Stimulated activated CD4-positive, alpha-beta T cell treated with anti-CD3 and anti-CD28 coated beads, Interleukin-1b, Interleukin-23, amount 100 ng/mL, for 48 hours (primary cell): ENCODE measurements around the gene HDHD2.
"Not testable (repeated sequence)": the region's sequence is repeated elsewhere in the genome, so short reads cannot be mapped to it uniquely, and the experiment has no call there.

Source experiments
- DNase-seq: peaks from one replicate; pipeline ENCODE4 v3.0.0-alpha.2; 2020

Gene HDHD2, protein sequence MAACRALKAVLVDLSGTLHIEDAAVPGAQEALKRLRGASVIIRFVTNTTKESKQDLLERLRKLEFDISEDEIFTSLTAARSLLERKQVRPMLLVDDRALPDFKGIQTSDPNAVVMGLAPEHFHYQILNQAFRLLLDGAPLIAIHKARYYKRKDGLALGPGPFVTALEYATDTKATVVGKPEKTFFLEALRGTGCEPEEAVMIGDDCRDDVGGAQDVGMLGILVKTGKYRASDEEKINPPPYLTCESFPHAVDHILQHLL

GRCh38 chr18:47150029-47150823, at the start of gene HDHD2:
HDHD2 (minus strand) TSS chr18:47150500; CDS start chr18:47136439, 14,061 bp downstream.
- peak; percentile 77 for DNase-seq

GRCh38 chr18:47195961-47196360, 45.7 kb upstream of the HDHD2 start:
- DNase-seq: not testable (repeated sequence)

DNA sequence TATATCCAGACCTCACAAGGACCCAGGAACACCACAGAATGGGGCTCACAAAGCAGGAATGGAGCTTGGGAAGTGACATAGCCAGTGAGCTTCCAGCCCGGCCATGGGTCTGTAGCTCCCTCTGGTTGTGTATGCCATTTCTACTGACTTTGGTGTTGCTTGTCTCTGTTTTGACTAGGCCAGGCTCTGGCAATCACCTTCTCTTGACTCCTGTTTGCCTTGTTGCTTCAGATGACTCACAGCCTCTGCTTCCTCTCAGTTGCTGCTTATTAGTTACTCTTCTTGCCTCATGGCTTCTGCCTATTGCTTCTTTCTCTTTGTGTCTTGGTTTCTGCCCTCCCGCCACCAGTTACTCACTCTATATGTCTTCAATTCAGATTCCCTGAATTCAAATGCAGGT, 41.7 kb upstream of the HDHD2 start:
- DNase-seq: peak; percentile 6

DNA sequence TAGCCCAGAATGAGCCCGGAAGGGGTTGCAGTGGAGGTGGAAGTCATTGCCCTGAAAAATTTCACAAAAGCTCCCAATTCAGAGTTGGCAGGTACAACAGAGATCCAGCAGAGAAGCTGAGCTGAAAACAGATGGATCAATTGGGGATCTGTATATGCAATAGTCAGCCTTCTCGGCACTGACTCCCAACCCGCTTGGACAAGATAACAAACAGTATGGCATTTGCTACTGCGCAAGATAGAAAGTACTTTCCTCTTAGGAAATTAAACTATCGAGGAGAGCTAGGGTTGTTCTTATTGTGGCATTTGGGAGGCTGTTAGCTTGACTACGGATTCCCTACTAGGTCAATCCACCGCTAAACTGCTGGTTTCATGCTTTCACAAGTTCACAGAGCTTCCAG, 37.4 kb upstream of the HDHD2 start:
- DNase-seq: no peak

DNA sequence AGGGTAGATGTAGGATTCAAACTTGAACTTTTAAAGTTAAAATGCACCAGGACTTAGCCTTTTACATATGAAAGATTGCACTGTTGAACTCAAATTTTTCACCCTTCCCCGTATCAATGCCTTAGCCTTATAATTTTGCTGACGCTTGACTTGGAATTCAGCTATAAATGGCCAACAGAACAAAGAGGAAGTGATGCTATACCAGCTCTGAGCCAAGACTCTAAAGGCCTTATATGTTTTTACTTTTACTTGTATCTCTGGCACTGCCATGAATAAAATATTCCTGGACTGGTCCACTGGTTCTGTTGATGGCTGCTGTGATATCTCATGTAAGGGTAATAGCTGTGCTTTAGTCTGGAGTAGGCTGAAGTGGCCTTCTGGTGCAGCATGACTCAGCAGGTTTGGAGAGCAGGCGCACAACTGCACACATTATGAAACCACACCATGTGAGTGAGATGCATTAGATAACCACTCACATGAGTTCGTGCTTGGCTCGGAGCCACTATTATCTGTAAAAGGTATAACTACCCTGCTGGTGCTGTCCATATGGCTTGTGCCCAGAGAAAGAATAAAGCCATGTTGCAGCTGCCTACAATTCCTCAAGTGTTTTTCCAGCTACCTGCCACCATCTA, 34.2 kb upstream of the HDHD2 start:
- peak; percentile 5 for DNase-seq

DNA sequence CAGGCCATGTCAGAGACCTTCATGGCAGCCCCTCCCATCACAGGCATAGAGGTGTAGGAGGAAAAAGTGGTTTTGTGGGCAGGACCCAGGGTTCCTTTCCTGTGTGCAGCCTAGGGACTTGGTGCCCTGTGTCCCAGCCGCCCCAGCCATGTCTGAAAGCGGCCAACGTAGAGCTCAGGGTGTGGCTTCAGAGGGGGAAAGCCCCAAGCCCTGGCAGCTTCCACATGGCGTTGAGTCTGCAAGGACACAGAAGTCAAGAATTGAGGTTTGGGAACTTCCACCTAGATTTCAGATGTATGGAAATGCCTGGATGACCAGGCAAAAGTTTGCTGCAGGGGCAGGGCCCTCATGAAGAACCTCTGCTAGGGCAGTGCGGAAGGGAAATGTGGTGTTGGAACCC, 31.9 kb upstream of the HDHD2 start:
- DNase-seq: not testable (repeated sequence)

- DNase-seq: no peak
These were observed 30.5 kb upstream of the HDHD2 start for GRCh38 chr18:47180765-47181164.

GRCh38 chr18:47179520-47179919, 29.2 kb upstream of the HDHD2 start:
- no peak for DNase-seq

GRCh38 chr18:47175898-47176575, 25.7 kb upstream of the HDHD2 start, which contains the start of gene IER3IP1:
IER3IP1 (minus strand) TSS chr18:47176364; CDS start chr18:47176277, 87 bp downstream.
- DNase-seq: peak; percentile 88

DNA sequence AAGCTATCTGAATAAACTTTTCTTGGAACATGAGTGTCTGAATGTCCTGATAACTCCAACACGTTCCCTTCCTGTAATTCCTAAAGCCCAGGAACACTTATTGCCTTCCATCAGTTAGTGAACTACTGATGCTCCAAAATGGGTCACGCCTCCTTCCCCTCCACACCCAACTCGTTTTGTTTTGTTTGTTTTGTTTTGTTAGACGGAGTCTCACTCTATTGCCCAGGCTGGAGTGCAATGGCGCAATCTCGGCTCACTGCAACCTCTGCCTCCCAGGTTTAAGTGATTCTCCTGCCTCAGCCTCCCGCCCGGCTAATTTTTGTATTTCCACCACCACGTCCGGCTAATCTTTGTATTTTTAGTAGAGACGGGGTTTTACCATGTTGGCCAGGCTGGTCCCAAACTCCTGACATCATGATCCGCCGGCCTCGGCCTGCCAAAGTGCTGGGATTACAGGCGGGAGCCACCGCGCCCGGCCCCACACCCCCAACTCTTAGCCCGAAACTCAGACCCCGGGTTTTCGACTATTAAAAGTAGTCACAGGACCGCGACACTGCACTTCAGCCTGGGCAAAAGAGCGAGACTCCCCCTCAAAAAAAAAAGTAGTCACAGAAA, 25.1 kb upstream of the HDHD2 start:
- DNase-seq: no peak

DNA sequence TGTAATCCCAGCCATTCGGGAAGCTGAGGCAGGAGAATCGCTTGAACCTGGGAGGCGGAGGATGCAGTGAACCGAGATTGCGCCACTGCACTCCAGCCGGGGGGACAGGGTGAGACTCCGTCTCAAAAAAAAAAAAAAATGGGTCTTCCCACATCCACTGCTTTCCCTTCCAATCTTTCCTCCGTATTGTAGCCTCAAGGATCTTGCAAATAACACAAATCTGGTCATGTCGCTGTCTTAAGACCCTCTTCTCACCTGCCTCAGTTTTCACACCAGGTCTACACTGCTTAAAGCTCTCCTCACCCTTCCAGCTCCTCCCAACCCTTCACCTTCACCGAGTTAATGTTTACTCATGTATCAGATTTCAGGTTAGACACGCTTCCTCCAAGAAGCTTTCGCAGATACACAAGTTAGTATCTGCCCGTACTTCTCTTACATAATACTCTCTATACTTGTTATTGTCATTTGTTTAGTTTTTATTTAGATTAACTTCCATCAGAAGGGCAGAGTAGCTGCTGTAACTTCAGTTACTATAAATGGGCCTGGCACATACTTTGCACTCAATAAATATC, 24.3 kb upstream of the HDHD2 start:
- no peak for DNase-seq

- no peak for DNase-seq
These were observed 22.2 kb upstream of the HDHD2 start for GRCh38 chr18:47172476-47172875.

- DNase-seq: no peak
These were observed 18.6 kb upstream of the HDHD2 start for GRCh38 chr18:47168913-47169312.

DNA sequence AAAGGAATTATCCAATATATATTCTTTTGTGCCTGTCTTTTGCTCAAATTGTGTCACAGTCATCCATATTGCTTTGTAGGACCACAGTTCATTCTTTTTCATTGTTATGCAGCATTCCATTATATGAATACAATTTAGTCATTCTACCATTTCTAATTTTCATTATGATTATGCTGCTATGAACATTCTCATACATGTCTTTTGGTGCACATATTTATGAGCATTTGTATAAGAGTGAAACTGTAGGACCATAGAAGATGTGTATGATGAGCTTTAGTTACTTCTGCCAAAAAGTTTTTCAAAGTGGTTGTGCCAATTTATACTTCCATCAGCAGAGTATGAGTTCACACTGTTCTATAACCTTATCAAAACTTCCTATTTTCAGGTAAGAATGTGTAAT, 18.2 kb upstream of the HDHD2 start:
- DNase-seq: no peak

GRCh38 chr18:47166294-47166693, 16.0 kb upstream of the HDHD2 start:
- no peak for DNase-seq

- no peak for DNase-seq
These were observed 12.9 kb upstream of the HDHD2 start for GRCh38 chr18:47163241-47163640.

- DNase-seq: no peak
These were observed 10.0 kb upstream of the HDHD2 start for GRCh38 chr18:47160256-47160655.

DNA sequence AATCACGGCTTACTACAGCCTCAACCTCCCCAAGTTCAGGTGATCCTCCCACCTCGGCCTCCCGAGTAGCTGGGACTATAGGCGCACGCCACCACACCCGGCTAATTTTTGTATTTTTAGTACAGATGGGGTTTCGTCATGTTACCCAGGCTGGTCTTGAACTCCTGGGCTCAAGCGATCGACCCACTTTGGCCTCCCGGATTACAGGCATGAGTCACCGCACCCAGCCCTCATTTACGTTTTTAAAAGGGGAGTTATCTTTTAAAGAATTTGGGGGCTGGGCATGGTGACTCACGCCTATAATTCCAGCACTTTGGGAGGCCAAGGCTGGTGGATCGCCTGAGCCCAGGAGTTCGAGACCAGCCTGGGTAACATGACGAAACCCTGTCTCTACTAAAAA, 8.1 kb upstream of the HDHD2 start:
- not testable (repeated sequence) for DNase-seq

- DNase-seq: no peak
These were observed 1.1 kb upstream of the HDHD2 start for GRCh38 chr18:47151439-47151838.

DNA sequence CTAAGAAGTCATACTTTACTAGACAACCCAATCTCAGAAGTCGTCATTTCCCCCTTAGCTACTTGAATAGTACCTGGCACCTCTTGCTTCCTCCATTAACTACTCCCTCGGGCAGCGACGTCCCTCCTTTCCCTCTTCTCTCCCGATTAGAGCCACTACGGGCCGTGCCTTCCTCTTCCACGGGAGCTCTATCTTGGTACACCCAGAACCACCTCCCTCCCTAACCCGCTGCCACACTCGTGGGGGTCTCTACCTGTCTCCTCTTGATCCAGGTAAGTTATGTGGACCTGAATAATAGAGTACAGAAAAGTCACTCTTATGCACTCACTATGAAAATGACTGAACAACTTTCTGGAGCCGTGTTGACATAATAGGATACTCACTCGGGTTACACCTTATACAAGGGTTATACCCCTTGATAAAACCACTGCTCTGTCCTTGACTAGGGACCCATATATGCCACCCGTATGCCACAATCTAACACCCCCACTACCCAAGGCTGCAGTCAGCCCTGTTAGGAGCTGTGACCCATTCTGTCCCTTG, 595 bp upstream of the HDHD2 start:
- DNase-seq: no peak

DNA sequence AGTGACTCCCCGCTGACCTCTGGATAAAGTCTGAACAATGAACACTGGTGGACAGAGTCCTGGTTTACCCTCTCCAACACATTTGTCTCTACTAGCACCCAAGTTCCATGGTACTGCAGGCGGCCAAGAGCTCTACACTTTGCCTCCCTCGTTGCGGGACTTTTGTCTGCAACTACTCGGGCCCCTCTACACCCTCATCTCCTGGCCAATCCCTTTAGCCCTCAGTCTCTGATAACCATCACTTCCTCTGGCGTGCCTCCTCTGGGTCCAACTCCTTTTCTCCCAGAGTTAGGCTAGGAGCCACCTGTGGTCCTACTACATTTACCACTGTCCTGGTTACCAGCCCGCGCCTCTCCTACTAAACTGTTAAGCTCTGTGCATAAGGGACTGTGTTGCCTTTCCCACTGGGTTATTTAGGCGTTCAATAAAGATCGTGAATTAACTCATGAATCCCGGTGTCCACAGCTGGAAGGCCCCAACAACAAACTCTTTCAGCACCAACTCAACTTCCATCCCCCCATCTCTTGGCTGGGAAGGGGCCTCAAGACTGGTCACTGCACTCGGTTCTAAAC, 757 bp downstream of the HDHD2 start:
- no peak for DNase-seq

- DNase-seq: no peak
These were observed 4.1 kb downstream of the HDHD2 start for GRCh38 chr18:47146206-47146605.
